Peyer's patch (tissue), 4 donors: ENCODE results near the gene GJA3.

ENCODE experiments used
- CTCF ChIP-seq, 6 experiments: fragments of 450-650 bp in 4 of 6; fragments of 200-600 bp in 2 of 6; sonication (generic) in 1 of 6; IDR thresholded peaks; one replicate each; pipeline ENCODE4 v1.5.1; 2017 to 2019; ENCODE audit warnings: antibody characterized with exemption in 6 of 6, mild to moderate bottlenecking in 3 of 6, moderate library complexity in 1 of 6
- POLR2A ChIP-seq, 2 donors: fragments of 450-650 bp; IDR thresholded peaks; one replicate each; pipeline ENCODE4 v1.5.1; 2017; ENCODE audit warnings: antibody characterized with exemption in 2 of 2, mild to moderate bottlenecking in 2 of 2, moderate library complexity in 2 of 2

- TF ChIP-seq CTCF (IDR thresholded peaks at IDR 0.05): peak in 5 of 6 experiments; percentile 33 to 81 (median 78)
- no peak for TF ChIP-seq POLR2A (IDR thresholded peaks at IDR 0.05)
Observed at GRCh38 chr13:20182231-20182846, 21.5 kb upstream of the GJA3 start.
